ENCODE data around the gene MANSC1. TPM values are rescaled to one million over a fixed set of nuclear protein-coding genes. Genes with fewer than 3 reads are reported as not detected.

Gene MANSC1
- total and polyA plus RNA-seq, 9 of the 15 experiments (the other 6 are each of a cell fraction or from before 2014, with no cell fraction given), result 0.76 to 8.6 (median 3.1) TPM

DNA sequence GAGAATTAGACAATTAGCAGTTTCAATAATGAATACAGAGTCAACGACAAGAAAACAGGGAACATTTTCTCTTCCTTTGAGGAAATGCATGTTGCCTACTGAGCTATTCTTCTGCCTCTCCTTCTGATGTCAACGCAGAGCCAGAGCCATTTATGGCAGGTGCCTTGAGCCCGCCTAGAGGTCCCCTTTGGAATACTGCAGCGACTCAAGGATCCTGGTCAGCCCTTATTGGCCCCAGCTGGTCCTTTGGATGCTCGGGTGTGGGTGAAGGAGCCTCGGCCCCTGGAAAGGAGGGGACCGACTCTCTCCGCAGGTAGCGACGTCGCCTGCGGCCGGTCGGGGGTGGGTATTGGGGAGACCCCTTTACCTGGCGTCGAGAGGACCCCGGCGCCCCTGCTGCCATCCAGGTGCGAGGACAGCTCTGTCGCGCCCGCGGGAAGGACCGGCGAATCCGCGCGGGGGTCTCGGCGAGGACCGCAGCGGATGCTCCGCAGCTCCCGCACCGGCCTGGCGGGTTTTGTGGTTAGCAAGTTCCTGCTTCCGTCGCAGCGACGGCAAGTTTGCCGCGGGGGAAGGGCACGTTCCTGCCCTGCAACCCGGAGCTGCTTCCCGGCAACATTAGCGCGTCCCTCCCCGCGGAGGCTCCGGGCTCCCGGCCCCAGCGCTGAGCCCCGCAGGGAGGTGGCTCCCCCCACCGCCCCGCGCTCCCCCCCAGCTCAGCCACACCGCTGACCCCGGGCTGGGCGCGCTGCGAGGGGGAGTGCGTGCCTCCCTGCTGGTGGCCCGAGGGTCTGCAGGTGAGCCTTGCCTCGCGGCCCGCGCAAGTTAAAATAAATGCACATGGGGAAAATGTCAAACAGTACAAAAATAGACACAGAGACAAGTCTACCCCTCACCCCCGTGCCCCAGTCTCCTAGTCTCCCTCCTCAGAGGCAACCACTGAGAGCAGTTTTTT, at the start of gene MANSC1 (continued):
- TF ChIP-seq SAP30 (IDR thresholded peaks at IDR 0.05; ENCODE audit: borderline replicate concordance, insufficient read depth, low read depth, low read length, poor library complexity, severe bottlenecking), result peak; percentile 7
- TF ChIP-seq RNF2 (IDR thresholded peaks at IDR 0.05), result no peak
- no peak for TF ChIP-seq RBM25 (IDR thresholded peaks at IDR 0.05; ENCODE audit: low read depth, low read length, severe bottlenecking)
- TF ChIP-seq ETV5 (CRISPR knock-in tag; IDR thresholded peaks at IDR 0.05; ENCODE audit: low read depth), result 0 out of 2 replicates have a peak, but pooled peaks have one; percentile 42
- peak; percentile 82 for TF ChIP-seq GABPA (tag; conservative IDR thresholded peaks at IDR 0.05; ENCODE audit: low read depth)
- TF ChIP-seq, protein P1, sequence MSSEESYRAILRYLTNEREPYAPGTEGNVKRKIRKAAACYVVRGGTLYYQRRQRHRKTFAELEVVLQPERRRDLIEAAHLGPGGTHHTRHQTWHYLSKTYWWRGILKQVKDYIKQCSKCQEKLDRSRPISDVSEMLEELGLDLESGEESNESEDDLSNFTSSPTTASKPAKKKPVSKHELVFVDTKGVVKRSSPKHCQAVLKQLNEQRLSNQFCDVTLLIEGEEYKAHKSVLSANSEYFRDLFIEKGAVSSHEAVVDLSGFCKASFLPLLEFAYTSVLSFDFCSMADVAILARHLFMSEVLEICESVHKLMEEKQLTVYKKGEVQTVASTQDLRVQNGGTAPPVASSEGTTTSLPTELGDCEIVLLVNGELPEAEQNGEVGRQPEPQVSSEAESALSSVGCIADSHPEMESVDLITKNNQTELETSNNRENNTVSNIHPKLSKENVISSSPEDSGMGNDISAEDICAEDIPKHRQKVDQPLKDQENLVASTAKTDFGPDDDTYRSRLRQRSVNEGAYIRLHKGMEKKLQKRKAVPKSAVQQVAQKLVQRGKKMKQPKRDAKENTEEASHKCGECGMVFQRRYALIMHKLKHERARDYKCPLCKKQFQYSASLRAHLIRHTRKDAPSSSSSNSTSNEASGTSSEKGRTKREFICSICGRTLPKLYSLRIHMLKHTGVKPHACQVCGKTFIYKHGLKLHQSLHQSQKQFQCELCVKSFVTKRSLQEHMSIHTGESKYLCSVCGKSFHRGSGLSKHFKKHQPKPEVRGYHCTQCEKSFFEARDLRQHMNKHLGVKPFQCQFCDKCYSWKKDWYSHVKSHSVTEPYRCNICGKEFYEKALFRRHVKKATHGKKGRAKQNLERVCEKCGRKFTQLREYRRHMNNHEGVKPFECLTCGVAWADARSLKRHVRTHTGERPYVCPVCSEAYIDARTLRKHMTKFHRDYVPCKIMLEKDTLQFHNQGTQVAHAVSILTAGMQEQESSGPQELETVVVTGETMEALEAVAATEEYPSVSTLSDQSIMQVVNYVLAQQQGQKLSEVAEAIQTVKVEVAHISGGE (CRISPR knock-in tag; IDR thresholded peaks at IDR 0.05), result peak in 2 of 3 experiments; percentile 72 to 86; a peak in 3 of 6 replicates
- peak; percentile 85 for TF ChIP-seq RBFOX2 (IDR thresholded peaks at IDR 0.05; ENCODE audit: low read depth, low read length)
- TF ChIP-seq, protein P2, sequence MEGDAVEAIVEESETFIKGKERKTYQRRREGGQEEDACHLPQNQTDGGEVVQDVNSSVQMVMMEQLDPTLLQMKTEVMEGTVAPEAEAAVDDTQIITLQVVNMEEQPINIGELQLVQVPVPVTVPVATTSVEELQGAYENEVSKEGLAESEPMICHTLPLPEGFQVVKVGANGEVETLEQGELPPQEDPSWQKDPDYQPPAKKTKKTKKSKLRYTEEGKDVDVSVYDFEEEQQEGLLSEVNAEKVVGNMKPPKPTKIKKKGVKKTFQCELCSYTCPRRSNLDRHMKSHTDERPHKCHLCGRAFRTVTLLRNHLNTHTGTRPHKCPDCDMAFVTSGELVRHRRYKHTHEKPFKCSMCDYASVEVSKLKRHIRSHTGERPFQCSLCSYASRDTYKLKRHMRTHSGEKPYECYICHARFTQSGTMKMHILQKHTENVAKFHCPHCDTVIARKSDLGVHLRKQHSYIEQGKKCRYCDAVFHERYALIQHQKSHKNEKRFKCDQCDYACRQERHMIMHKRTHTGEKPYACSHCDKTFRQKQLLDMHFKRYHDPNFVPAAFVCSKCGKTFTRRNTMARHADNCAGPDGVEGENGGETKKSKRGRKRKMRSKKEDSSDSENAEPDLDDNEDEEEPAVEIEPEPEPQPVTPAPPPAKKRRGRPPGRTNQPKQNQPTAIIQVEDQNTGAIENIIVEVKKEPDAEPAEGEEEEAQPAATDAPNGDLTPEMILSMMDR (IDR thresholded peaks at IDR 0.05 in 2 of 3, conservative IDR thresholded peaks at IDR 0.05 in 1 of 3; ENCODE audit: insufficient read depth in 2 of 3, low read depth in 1 of 3, low read length in 3 of 3), result peak in 2 of 3 experiments; percentile 27; a peak in 3 of 6 replicates
- TF ChIP-seq NRF1 (conservative IDR thresholded peaks at IDR 0.05 in 1 of 2, IDR thresholded peaks at IDR 0.05 in 1 of 2), result peak in 1 of 2 experiments; percentile 8; a peak in 3 of 4 replicates
- TF ChIP-seq RB1 (IDR thresholded peaks at IDR 0.05; ENCODE audit: low read depth), result peak; percentile 1; the same call in 1 of the 2 replicates
- TF ChIP-seq SMAD1 (IDR thresholded peaks at IDR 0.05; ENCODE audit: low read depth, low read length, partially characterized antibody), result no peak
- no peak for TF ChIP-seq PTBP1 (IDR thresholded peaks at IDR 0.05; ENCODE audit: low read depth, low read length)
- TF ChIP-seq, protein P3, sequence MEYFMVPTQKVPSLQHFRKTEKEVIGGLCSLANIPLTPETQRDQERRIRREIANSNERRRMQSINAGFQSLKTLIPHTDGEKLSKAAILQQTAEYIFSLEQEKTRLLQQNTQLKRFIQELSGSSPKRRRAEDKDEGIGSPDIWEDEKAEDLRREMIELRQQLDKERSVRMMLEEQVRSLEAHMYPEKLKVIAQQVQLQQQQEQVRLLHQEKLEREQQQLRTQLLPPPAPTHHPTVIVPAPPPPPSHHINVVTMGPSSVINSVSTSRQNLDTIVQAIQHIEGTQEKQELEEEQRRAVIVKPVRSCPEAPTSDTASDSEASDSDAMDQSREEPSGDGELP (CRISPR knock-in tag; IDR thresholded peaks at IDR 0.05; ENCODE audit: borderline replicate concordance), result peak; percentile 77
- peak in 1 of 2 experiments; percentile 57; a peak in 1 of 4 replicates for TF ChIP-seq RCOR1 (IDR thresholded peaks at IDR 0.05; ENCODE audit: borderline replicate concordance in 1 of 2, low read depth in 2 of 2, low read length in 2 of 2)
- peak; percentile 47 for TF ChIP-seq SUPT5H (IDR thresholded peaks at IDR 0.05)
- TF ChIP-seq PHF20 (IDR thresholded peaks at IDR 0.05; ENCODE audit: partially characterized antibody), result peak; percentile 50
- no peak for TF ChIP-seq NR3C1 (CRISPR knock-in tag; IDR thresholded peaks at IDR 0.05)
- peak; percentile 66 for TF ChIP-seq POLR2A (conservative IDR thresholded peaks at IDR 0.05)
- no peak for TF ChIP-seq EWSR1 (IDR thresholded peaks at IDR 0.05; ENCODE audit: borderline replicate concordance, low read depth, partially characterized antibody)

All from K562 (cell line).